ENCODE measurements around the gene MZB1. TPM values are rescaled to one million over a fixed set of nuclear protein-coding genes. Genes with fewer than 3 reads are reported as not detected.

MZB1 gene
- total and polyA plus RNA-seq, 2 of the 8 experiments (the other 6 are each of a cell fraction or from before 2014, with no cell fraction given): 0.39 to 0.47 TPM

- Histone ChIP-seq H2AK5ac (ENCODE audit: low read depth, low read length) (no peak overlapping the region), H3K18ac (ENCODE audit: extremely low read depth, low read length) (no peak overlapping the region; the same call in 1 of the 2 replicates), H2AFZ (ENCODE audit: low read length) (no peak overlapping the region), H4K8ac (ENCODE audit: extremely low read depth, insufficient read depth, low read length) (no peak overlapping the region), H2BK20ac (ENCODE audit: low read length) (no peak overlapping the region), H3K4me2 (ENCODE audit: insufficient read depth in 1 of 2, low read depth in 2 of 2, low read length in 2 of 2) (no peak overlapping the region), H2BK5ac (ENCODE audit: low read depth, low read length) (no peak overlapping the region), H3K79me2 (ENCODE audit: control insufficient read depth in 1 of 2, insufficient read depth in 2 of 2, low read length in 2 of 2) (no peaks in the 10 kb centered on the region), H3K4me3 (ENCODE audit: extremely low read depth in 1 of 4, insufficient read depth in 2 of 4, low read depth in 3 of 4, low read length in 4 of 4) (no peak overlapping the region), H3K79me1 (ENCODE audit: low read depth, low read length) (no peaks in the 10 kb centered on the region), H4K91ac (replicated peaks; ENCODE audit: insufficient read length, low read length) (no peak overlapping the region), H3K9ac (replicated peaks in 1 of 4; ENCODE audit: extremely low read depth in 1 of 4, low read depth in 3 of 4, low read length in 3 of 4) (no peak overlapping the region), H3K4ac (replicated peaks; ENCODE audit: insufficient read length, low read depth, low read length) (no peak overlapping the region), H2BK15ac (ENCODE audit: low read length) (no peak overlapping the region), H3K27me3 (replicated peaks in 1 of 4; ENCODE audit: control insufficient read depth in 3 of 4, extremely low read depth in 1 of 4, insufficient read depth in 3 of 4, low read length in 3 of 4) (peaks cover 14 to 34% (median 28%) of the 10 kb centered on the region in 4 experiments; a peak in 6 of 7 replicates), H4K5ac (ENCODE audit: insufficient read length, low read depth, low read length) (no peak overlapping the region), H3K27ac (ENCODE audit: low read depth, low read length) (no peak overlapping the region), H3K36me3 (ENCODE audit: control insufficient read depth in 2 of 4, insufficient read depth in 4 of 4, low read length in 3 of 4) (peaks cover 0 to 6% (median 3%) of the 10 kb centered on the region in 4 experiments; a peak in 2 of 8 replicates), H3K23me2 (ENCODE audit: low read depth, low read length) (peaks cover 27% of the 10 kb centered on the region; the same call in 1 of the 2 replicates), H3K9me3 (ENCODE audit: insufficient read depth in 2 of 2, low read depth in 1 of 2, low read length in 1 of 2) (no peaks in the 10 kb centered on the region), H2BK12ac (ENCODE audit: low read depth, low read length) (no peak overlapping the region), H2BK120ac (replicated peaks; ENCODE audit: low read depth, low read length) (no peak overlapping the region), H3K56ac (replicated peaks; ENCODE audit: insufficient read length, low read depth, low read length) (no peak overlapping the region), H3K4me1 (replicated peaks in 1 of 4; ENCODE audit: control insufficient read depth in 3 of 4, insufficient read depth in 4 of 4, low read length in 3 of 4) (peaks cover 0 to 26% (median 14%) of the 10 kb centered on the region in 4 experiments; a peak in 6 of 7 replicates), H3K23ac (ENCODE audit: insufficient read length) (no peak overlapping the region), H4K20me1 (replicated peaks in 1 of 2; ENCODE audit: control insufficient read depth in 1 of 2, insufficient read depth in 2 of 2, low read length in 2 of 2) (peaks cover 0 to 3% of the 10 kb centered on the region in 2 experiments), H3K14ac (ENCODE audit: insufficient read length) (no peak overlapping the region)
- FAIRE-seq: no peak
- DNase-seq (ENCODE audit: low read depth in 1 of 2, low spot score in 2 of 2): no peak
- 89% methylated on average over 8 of the region's 8 CpGs; no CpG with 5 or more reads in 1 of the 2 experiments for WGBS, 2 experiments (ENCODE audit: extremely low coverage in 1 of 2, insufficient coverage in 1 of 2, insufficient read length in 1 of 2, insufficient replicate concordance in 2 of 2, low coverage in 1 of 2, low lambda C conversion rate in 2 of 2, missing lambda C conversion rate in 1 of 2)
- ChIA-PET POLR2A (ENCODE audit: partially characterized antibody) (interaction anchor here (1.6 to 3.9 kb wide), 6 partner anchors 14 to 120 kb away, joined by 5 to 14 read pairs (median 8); partner anchors contain the start of genes MATR3 and PAIP2), CTCF (ENCODE audit: partially characterized antibody) (interaction anchor here (0.8 to 1.5 kb wide), 5 partner anchors 10 to 397 kb away, joined by 3 to 5 read pairs (median 3); partner anchors contain the start of gene MATR3)
- TF ChIP-seq JUND (IDR thresholded peaks at IDR 0.05; ENCODE audit: low read length) (no peak), YY1 (IDR thresholded peaks at IDR 0.05; ENCODE audit: low read depth, low read length) (peak; percentile 86), FOSL1 (IDR thresholded peaks at IDR 0.05; ENCODE audit: insufficient read depth, low read depth, low read length) (no peak), E2F6 (IDR thresholded peaks at IDR 0.05) (no peak)
Observed at GRCh38 chr5:139396691-139397090, 7.0 kb upstream of the MZB1 start.
